Activated CD8-positive, alpha-beta T cell treated with anti-CD3 and anti-CD28 coated beads, Interleukin-2, amount 10 ng/mL, durations not matched to agents 7 days and 5 days (primary cell): ENCODE results near the gene PATJ. TPM values are rescaled to one million over a fixed set of nuclear protein-coding genes. Genes with fewer than 3 reads are reported as not detected.
"Not testable (repeated sequence)": the region's sequence is repeated elsewhere in the genome, so short reads cannot be mapped to it uniquely, and the experiment has no call there.

Source experiments
- ATAC-seq: fragments of 150-1000 bp; cut with Tn5 transposase; one replicate; pipeline ENCODE4 v1.10.0; 2021; ENCODE audit warnings: moderate library complexity
- CTCF ChIA-PET: fragments of 350-600 bp; sonication (Branson Sonifier 250); formaldehyde crosslinking; loops from one replicate; lab custom pipeline; 2021; ENCODE audit warnings: antibody characterized with exemption; lab: Charles Lee
- POLR2A ChIA-PET: fragments of 350-600 bp; sonication (Branson Sonifier 250); formaldehyde crosslinking; loops from one replicate; lab custom pipeline; 2021; ENCODE audit warnings: antibody characterized with exemption; lab: Charles Lee
- DNase-seq: peaks from one replicate; pipeline ENCODE4 v3.0.0-alpha.2; 2020
- H3K27ac Mint-ChIP-seq: one replicate; pipeline ENCODE4 v1.8.0; 2021; ENCODE audit warnings: mild to moderate bottlenecking, mixed read lengths
- H3K27me3 Mint-ChIP-seq: one replicate; pipeline ENCODE4 v1.8.0; 2021; ENCODE audit warnings: low read depth, mixed read lengths
- H3K36me3 Mint-ChIP-seq: one replicate; pipeline ENCODE4 v1.8.0; 2021; ENCODE audit warnings: low read depth, mixed read lengths
- H3K4me1 Mint-ChIP-seq: one replicate; pipeline ENCODE4 v1.8.0; 2021; ENCODE audit warnings: low read depth, mixed read lengths
- H3K4me3 Mint-ChIP-seq: one replicate; pipeline ENCODE4 v1.8.0; 2021; ENCODE audit warnings: mild to moderate bottlenecking, mixed read lengths
- H3K9me3 Mint-ChIP-seq: one replicate; pipeline ENCODE4 v1.8.0; 2022; ENCODE audit warnings: mixed read lengths; ENCODE audit not compliant: insufficient read depth
- total RNA-seq, 2 experiments: library from RNA; stranded (reverse); gene quantifications; one replicate each; pipeline ENCODE4 v1.2.3, GENCODE V29; 2021

Gene PATJ
- total RNA-seq, 2 experiments from 2014 or later: 8.8 to 10.9 TPM

DNA sequence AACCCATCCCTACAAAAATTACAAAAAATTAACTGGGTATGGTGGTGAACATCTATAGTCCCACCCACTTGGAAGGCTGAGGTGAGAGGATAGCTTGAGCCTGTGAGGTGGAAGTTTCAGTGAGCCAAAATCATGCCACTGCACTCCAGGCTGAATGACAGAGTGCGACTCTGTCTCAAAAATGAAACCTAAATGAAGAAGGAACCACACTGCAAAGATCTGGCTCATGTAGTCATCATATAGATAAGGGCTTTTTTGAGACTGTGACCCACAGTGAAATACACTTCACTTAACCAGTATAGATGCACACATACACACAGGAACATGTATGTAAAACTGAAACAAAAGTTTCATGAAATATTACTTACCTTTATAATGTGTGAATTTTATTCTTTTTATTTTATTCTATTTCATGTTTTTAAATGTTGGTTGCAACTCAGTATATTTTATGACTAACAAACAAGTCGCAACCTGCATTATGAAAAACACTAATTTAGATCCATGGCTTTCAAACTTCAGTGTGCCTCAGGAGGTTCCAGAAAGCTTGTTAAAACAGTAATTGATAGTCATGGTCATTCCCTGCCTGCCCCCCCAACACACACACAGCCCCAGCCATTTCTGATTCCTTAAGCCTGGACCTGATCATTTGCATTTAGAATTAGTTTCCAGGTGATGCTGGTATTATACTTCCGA is 189.5 kb downstream of the PATJ start:
- H3K27me3 Mint-ChIP-seq: no peaks in the 10 kb centered on the region
- H3K4me1 Mint-ChIP-seq: no peaks in the 10 kb centered on the region
- ATAC-seq (no peak), DNase-seq (no peak)
- no peak overlapping the region for H3K4me3 Mint-ChIP-seq
- H3K36me3 Mint-ChIP-seq: no peaks in the 10 kb centered on the region
- H3K27ac Mint-ChIP-seq: no peak overlapping the region
- CTCF ChIA-PET: no interaction called here
- H3K9me3 Mint-ChIP-seq: no peaks in the 10 kb centered on the region
- POLR2A ChIA-PET: no interaction called here

DNA sequence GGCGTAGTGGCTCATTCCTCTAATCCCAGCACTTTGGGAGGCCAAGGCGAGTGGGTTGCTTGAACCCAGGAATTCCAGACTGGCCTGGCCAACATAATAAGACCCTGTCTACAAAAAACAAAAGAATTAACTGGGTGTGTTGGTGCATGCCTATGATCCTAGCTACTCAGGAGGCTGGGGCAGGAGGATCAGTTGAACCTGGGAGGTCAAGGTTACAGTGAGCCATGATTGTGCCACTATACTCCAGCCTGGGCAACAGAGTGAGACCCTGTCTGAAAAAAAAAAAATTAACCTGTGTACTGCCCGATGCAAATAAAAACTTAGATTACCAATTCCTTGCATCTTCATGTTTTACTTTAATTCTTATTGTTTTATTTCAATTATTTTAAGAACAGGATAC is 193.2 kb downstream of the PATJ start:
- Mint-ChIP-seq H3K4me1 (no peaks in the 10 kb centered on the region), H3K36me3 (no peaks in the 10 kb centered on the region), H3K27me3 (no peaks in the 10 kb centered on the region), H3K4me3 (no peak overlapping the region), H3K27ac (no peak overlapping the region), H3K9me3 (no peaks in the 10 kb centered on the region)
- DNase-seq: no peak
- ATAC-seq: no peak
- ChIA-PET CTCF (no interaction called here), POLR2A (no interaction called here)

DNA sequence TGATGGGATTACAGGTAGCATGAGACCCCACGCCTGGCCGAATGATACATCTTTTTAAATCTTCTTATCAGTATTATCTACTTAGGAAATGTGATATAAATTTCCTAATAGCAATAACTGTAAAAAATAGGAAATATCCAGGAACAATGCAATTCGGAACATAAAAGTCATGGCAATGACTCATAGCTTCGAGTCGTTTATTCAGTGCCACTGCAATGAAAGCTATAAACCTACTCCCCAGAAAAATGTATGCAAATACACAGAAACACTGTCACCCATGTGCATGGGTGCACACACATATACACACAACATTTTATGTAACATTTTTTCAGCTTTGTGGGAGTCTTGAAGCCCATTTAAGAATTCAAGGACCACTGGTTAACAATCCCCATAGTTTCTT is 194.6 kb downstream of the PATJ start:
- no peaks in the 10 kb centered on the region for H3K4me1 Mint-ChIP-seq
- H3K27me3 Mint-ChIP-seq: no peaks in the 10 kb centered on the region
- ChIA-PET CTCF (no interaction called here), POLR2A (no interaction called here)
- ATAC-seq (no peak), DNase-seq (no peak)
- H3K9me3 Mint-ChIP-seq: no peaks in the 10 kb centered on the region
- H3K4me3 Mint-ChIP-seq: no peak overlapping the region
- no peaks in the 10 kb centered on the region for H3K36me3 Mint-ChIP-seq
- H3K27ac Mint-ChIP-seq: no peak overlapping the region

DNA sequence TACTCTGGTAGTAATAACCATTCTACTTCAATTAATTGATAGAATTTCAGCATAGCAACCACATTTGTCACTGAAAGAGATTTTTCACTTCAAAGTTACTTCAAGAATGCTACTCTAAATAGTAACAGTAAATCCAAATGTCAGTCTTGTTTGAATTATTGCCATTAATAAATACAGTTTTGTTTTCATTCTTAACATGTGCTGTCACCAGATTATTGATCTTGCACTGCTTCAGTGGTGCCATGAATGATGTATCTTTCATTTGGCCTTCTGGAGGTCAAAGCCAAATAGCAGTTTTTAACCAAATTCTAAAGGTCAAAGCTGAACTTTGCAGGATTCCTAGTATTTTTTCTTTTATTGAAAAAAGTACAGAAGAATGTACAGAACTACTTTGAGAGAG is 199.5 kb downstream of the PATJ start:
- Mint-ChIP-seq H3K4me3 (no peak overlapping the region), H3K36me3 (no peaks in the 10 kb centered on the region), H3K27ac (no peak overlapping the region), H3K4me1 (no peaks in the 10 kb centered on the region), H3K27me3 (no peaks in the 10 kb centered on the region), H3K9me3 (no peaks in the 10 kb centered on the region)
- ATAC-seq: no peak
- POLR2A ChIA-PET: interaction anchor here (0.6 kb wide), 1 partner anchor 1081 kb away, joined by 4 read pairs; no protein-coding TSS in a partner anchor
- CTCF ChIA-PET: no interaction called here
- no peak for DNase-seq

DNA sequence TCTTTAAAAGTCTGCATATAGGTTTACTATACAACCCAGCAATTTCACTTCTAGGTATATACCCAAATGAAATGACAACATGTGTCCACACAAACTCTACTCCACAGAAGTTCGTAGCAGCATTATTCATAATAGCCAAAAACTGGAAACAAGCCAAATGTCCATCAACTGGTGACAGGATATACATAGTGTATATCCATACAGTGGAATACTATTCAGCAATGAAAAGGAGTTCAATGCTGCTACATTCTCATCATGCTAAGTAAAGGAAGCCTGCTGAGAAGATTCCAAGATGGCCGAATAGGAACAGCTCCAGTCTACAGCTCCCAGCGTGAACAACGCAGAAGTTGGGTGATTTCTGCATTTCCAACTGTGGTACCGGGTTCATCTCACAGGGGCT is 200.6 kb downstream of the PATJ start:
- POLR2A ChIA-PET: no interaction called here
- no peaks in the 10 kb centered on the region for H3K9me3 Mint-ChIP-seq
- DNase-seq (no peak), ATAC-seq (no peak)
- CTCF ChIA-PET: no interaction called here
- H3K27ac Mint-ChIP-seq: no peak overlapping the region
- no peaks in the 10 kb centered on the region for H3K4me1 Mint-ChIP-seq
- H3K4me3 Mint-ChIP-seq: no peak overlapping the region
- no peaks in the 10 kb centered on the region for H3K36me3 Mint-ChIP-seq
- no peaks in the 10 kb centered on the region for H3K27me3 Mint-ChIP-seq

DNA sequence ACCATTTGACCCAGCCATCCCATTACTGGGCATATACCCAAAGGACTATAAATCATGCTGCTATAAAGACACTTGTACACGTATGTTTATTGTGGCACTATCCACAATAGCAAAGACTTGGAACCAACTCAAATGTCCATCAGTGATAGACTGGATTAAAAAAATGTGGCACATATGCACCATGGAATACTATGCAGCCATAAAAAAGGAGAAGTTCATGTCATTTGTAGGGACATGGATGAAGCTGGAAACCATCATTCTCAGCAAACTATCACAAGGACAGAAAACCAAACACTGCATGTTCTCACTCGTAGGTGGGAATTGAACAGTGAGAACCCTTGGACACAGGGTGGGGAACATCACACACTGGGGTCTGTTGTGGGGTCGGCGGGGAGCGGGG is 206.4 kb downstream of the PATJ start:
- H3K9me3 Mint-ChIP-seq, CTCF ChIA-PET, H3K4me3 Mint-ChIP-seq: not testable (repeated sequence)

DNA sequence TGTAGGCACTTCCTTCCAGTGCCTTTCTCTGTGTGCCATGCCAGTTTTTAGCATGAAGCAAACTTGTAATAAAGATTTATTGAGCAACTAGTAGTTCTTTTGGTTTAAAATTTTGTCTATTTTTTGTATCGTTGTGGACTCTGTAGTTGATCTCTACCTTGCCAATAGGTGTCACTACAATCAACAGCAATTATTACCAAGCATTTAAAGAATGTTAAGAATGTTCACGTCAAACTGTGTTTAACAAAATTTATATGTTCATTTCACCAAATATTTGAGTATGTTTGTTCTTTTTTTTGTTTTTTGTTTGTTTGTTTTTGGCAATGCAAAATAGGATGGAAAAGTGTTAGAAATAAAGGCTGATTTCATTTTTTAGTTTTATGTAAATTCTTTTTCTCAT is 208.1 kb downstream of the PATJ start:
- H3K27ac Mint-ChIP-seq: no peak overlapping the region
- H3K4me1 Mint-ChIP-seq: no peaks in the 10 kb centered on the region
- no peak overlapping the region for H3K4me3 Mint-ChIP-seq
- CTCF ChIA-PET: interaction anchor here (1.4 kb wide), 1 partner anchor 194 kb away, joined by 4 read pairs; no protein-coding TSS in a partner anchor
- H3K27me3 Mint-ChIP-seq: no peaks in the 10 kb centered on the region
- ATAC-seq (no peak), DNase-seq (no peak)
- H3K9me3 Mint-ChIP-seq: no peaks in the 10 kb centered on the region
- no peaks in the 10 kb centered on the region for H3K36me3 Mint-ChIP-seq
- POLR2A ChIA-PET: no interaction called here

More for the DNA sequence above, 206.4 kb downstream of the PATJ start:
- ATAC-seq, H3K36me3 Mint-ChIP-seq, H3K27ac Mint-ChIP-seq, DNase-seq, H3K4me1 Mint-ChIP-seq, H3K27me3 Mint-ChIP-seq, POLR2A ChIA-PET: not testable (repeated sequence)

DNA sequence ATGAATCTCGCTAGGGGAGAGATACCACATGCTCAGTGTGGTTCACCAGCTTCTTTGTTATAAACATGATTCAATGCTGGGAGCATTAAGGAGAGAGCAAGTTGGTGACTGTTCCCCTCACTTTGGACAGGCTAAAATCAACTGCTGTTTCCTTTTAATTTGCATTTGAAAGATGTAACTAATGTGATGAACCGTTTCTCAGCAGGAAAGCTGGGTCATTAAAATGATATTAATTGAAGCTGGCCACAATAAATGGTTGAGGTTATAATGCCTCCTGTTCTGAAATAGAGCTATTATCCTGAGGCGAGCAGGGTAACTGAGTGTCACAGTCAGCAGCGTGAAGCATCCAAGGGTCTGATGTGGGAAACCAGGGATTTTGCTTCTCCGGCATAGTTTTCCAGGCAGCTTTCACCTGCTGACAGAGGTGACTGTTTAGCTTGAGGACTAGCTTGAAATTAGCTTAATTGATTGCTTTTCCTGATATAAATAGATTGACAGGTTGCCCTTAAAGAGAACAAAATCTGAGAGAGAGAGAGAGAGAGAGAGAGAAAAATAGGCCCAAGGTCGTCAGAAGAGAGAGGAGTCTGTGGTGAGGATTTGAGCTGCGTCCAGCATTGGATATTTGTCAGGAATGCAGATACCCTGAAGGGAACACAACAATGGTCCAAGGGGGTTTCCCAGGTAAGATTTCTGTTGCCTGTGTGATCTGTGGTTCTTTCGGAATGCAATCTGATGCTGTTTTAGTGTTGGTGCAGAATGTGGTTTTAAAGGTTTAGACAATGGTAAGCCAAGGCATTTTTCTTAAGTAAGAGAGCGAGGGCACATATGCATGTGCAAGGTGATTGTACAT is 209.7 kb downstream of the PATJ start:
- POLR2A ChIA-PET: interaction anchor here (0.7 kb wide), 1 partner anchor 92 kb away, joined by 5 read pairs; no protein-coding TSS in a partner anchor
- no peak overlapping the region for H3K27ac Mint-ChIP-seq

DNA sequence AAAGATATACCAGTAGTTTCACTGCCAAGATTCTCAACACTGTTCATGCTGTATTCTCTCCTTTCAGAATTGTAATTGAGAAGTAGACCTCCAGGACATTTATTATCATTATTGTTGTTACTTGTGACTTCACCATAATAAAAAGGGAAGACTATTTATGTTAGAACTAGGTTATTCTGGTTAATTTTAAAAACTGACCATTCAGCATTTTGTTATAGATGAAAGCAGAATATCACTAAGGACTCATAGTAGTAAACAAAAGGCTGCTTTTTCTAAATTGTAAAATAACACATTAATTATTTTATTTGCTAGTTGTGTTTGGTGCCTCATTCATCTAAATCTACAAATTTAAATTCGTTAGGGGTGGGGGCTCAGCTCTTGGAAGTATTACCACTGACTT is 210.4 kb downstream of the PATJ start:
- CTCF ChIA-PET: no interaction called here
- Mint-ChIP-seq H3K27me3 (no peaks in the 10 kb centered on the region), H3K27ac (no peak overlapping the region), H3K4me1 (no peaks in the 10 kb centered on the region), H3K36me3 (no peaks in the 10 kb centered on the region), H3K9me3 (no peaks in the 10 kb centered on the region), H3K4me3 (no peak overlapping the region)
- ATAC-seq (no peak), DNase-seq (no peak)
- POLR2A ChIA-PET: interaction anchor here (0.7 kb wide), 1 partner anchor 93 kb away, joined by 5 read pairs; no protein-coding TSS in a partner anchor

More for the DNA sequence above, 209.7 kb downstream of the PATJ start:
- ATAC-seq: no peak
- Mint-ChIP-seq H3K9me3 (no peaks in the 10 kb centered on the region), H3K4me1 (no peaks in the 10 kb centered on the region), H3K36me3 (no peaks in the 10 kb centered on the region), H3K27me3 (no peaks in the 10 kb centered on the region), H3K4me3 (no peak overlapping the region)
- CTCF ChIA-PET: interaction anchor here (1.4 kb wide), 1 partner anchor 193 kb away, joined by 4 read pairs; no protein-coding TSS in a partner anchor
- DNase-seq: no peak

DNA sequence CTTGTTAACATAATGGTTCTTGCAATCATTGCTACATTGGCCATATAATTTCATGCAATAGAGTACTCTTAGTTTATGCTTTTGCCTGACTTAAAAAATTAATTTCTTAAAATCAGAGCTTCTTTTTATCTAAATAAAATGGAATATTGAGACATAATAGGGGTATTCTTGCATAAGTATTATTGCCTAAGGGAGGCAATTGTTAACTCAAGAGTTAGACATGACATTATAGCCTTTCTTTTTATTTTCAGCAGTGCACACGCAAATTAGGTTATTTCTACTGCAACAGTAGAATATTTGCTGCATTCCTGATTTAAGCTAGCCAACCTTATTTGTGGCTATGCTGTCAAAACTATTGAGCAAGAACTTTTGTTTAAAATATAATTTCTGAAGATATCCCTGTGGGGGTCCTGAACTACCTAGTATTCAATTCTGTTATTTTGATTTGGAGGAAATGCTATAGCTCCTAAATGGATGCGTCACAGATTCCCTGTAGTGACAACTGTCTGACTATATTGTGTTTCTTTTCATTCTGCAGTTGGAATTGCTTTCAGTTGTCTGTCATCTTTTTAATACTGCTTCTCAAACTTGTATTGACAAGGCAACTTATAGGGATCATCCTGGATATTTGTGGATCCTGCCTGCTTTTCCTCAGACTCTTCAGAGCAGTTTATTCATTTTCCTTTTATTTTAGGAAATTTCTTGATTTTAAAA is 211.0 kb downstream of the PATJ start:
- CTCF ChIA-PET: no interaction called here
- DNase-seq (no peak), ATAC-seq (no peak)
- Mint-ChIP-seq H3K4me3 (no peak overlapping the region), H3K9me3 (no peaks in the 10 kb centered on the region), H3K27ac (no peak overlapping the region), H3K4me1 (no peaks in the 10 kb centered on the region), H3K27me3 (no peaks in the 10 kb centered on the region), H3K36me3 (no peaks in the 10 kb centered on the region)
- POLR2A ChIA-PET: no interaction called here

DNA sequence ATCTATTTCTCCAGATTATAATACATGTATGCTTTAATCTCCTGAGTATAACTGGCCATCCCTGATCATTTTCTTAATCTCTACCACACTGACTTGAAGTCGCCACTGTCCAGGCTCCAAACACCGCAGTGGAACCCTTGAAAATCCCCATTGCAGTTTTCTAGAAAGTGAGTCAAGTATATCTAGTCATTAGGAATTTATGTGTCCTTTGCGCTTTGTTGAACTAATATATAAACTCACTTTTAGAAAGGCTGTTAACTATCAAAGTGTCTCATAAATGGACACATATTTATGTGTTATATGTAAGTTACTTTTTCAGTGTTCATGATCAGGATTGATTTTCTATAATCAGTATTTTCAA is 211.5 kb downstream of the PATJ start:
- Mint-ChIP-seq H3K4me3 (no peak overlapping the region), H3K4me1 (no peaks in the 10 kb centered on the region), H3K9me3 (no peaks in the 10 kb centered on the region), H3K27ac (no peak overlapping the region), H3K27me3 (no peaks in the 10 kb centered on the region), H3K36me3 (no peaks in the 10 kb centered on the region)
- ChIA-PET POLR2A (no interaction called here), CTCF (no interaction called here)
- ATAC-seq (no peak), DNase-seq (no peak)

DNA sequence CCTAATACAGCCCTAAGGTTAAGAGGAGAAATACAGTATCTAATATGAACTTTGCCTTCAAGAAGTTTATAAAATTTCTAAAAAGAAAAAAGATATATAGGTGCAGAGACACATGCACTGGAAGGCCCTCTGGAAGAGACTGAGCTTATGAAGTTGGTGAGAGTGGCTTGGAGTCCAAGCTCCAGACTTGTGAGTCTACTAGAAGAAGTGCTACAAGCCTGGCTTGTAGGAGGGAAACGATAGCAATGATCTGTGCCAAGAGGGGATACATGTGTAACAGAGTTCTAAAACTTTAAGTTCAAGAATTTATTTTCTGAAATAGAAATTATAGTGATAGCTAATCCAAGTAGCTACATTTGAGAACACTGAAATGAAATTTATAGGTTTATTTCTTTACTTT is 213.0 kb downstream of the PATJ start:
- H3K36me3 Mint-ChIP-seq: no peaks in the 10 kb centered on the region
- H3K27ac Mint-ChIP-seq: no peak overlapping the region
- ATAC-seq (no peak), DNase-seq (no peak)
- H3K4me1 Mint-ChIP-seq: no peaks in the 10 kb centered on the region
- CTCF ChIA-PET: no interaction called here
- no peaks in the 10 kb centered on the region for H3K9me3 Mint-ChIP-seq
- H3K27me3 Mint-ChIP-seq: no peaks in the 10 kb centered on the region
- POLR2A ChIA-PET: no interaction called here
- no peak overlapping the region for H3K4me3 Mint-ChIP-seq
